AG09309 (cell line): ENCODE data around the gene KDSR.
A peak's percentile ranks its signal among the peaks of the same experiment; 100 is the strongest.

ENCODE experiments used
- DNase-seq: peaks from one replicate; pipeline ENCODE4 v3.0.0-alpha.2; 2010; ENCODE audit warnings: low read depth
- H3K4me3 ChIP-seq: 2 replicates; pipeline ENCODE4 v1.5.1; 2011; ENCODE audit warnings: mild to moderate bottlenecking, low read depth, low read length, moderate library complexity; ENCODE audit not compliant: control insufficient read depth
- CTCF ChIP-seq: IDR thresholded peaks from 2 replicates; pipeline ENCODE4 v1.5.1; 2011; ENCODE audit warnings: mild to moderate bottlenecking, low read depth, low read length, inconsistent platforms; ENCODE audit not compliant: insufficient read depth, control insufficient read depth; ENCODE audit errors: missing control alignments

KDSR gene

GRCh38 chr18:63322206-63322605 lies 44.8 kb downstream of the KDSR start:
- no peak overlapping the region for H3K4me3 ChIP-seq
- no peak for DNase-seq
- TF ChIP-seq CTCF: no peak

DNA sequence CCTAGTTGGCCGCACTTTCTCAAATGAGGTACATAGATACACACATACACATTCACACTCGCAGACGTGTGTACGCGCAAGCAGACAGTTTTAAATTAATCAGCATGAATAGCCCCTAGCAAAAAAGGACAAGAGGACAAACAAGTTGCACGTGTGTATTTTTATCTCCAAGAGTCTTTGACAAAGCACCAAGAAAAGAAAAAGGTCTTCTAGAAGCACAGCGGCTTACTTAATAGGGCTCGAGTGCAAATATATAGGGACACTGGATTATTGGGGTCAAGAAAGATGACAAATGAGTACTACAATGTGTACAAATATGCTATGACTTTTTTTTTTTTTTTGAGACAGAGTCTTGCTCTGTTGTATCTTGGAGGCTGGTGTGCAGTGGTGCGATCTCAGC lies 45.7 kb downstream of the KDSR start:
- DNase-seq: no peak
- H3K4me3 ChIP-seq: no peak overlapping the region
- no peak for TF ChIP-seq CTCF

DNA sequence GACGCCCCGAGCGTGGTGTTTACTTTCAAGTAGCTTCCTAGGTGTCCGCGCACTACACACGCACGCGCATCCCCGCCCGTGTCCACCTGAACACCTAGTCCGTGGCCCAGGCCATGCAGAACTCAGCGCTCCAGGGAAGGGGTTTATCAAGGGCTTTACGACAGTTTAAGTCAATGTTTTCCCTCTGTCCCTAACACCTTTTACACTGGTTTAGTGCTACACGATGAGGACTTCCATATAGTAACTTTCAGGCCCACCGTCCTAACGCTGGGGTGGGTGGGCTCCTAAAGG lies 46.1 kb downstream of the KDSR start:
- no peak for DNase-seq
- no peak for TF ChIP-seq CTCF
- H3K4me3 ChIP-seq: peak overlapping the region; percentile 51

GRCh38 chr18:63320123-63320974 lies 46.7 kb downstream of the KDSR start:
- no peak for TF ChIP-seq CTCF
- no peak for DNase-seq
- peak overlapping the region; percentile 51 for H3K4me3 ChIP-seq

DNA sequence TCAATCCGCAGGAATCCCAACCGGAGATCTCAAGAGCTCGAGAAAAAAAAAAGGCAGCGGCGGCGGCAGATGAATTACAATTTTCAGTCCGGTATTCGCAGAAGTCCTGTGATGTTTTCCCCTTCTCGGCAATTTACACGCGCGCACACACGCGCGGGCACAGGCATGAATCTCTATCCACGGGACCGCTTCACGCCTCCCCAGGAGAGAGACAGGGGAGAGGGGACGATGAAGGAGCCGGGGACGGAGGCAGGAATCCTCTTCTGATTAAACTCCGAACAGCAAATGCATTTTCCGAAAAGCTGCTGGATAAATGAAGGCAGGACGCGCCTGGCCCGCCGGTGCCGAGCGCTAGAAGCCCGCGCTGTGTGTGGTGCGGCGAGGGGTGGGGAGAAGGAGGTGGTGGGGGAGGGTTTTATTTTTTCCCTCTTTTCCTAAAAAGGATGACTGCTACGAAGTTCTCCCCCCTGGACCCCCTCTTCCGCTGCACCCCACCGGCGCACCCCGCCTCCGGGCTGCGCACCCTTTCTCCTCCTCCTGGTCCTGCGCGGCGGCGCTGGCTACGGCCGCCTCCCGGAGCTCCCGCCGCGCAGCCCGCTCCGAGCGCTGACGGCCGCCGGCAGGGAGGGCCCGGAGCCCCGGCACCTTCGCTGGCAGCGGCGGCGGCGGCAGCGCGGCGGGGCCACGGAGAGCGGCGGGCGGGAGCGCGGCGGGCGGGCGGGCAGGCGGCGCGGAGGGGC lies 47.5 kb downstream of the KDSR start, which contains the start of gene BCL2:
TSS of gene BCL2 (minus strand) at position 387 of the 740 bp plus-strand sequence.
- TF ChIP-seq CTCF: no peak
- DNase-seq: no peak
- H3K4me3 ChIP-seq: peak within 1 kb of the TSS; percentile 75

DNA sequence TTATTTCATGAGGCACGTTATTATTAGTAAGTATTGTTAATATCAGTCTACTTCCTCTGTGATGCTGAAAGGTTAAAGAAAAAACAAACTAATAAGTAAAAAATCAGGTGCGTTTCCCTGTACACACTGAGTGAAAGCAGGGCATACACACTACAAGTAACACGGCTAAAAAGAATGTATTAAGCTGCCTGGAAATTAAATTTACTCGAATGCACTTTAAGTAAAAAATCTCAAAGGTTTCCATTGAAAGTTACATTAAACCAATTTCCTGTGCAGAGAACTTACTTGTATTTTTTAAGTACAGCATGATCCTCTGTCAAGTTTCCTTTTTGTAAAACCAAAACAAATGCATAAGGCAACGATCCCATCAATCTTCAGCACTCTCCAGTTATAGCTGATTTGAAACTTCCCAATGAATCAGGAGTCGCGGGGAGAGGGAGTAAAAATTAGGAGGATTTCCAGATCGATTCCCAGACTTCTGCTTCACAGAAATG lies 48.1 kb downstream of the KDSR start:
- no peak for TF ChIP-seq CTCF
- no peak for DNase-seq
- peak overlapping the region; percentile 75 for H3K4me3 ChIP-seq
